Prostate gland (tissue), 2 donors: ENCODE results near the gene AQP1. TPM values are rescaled to one million over a fixed set of nuclear protein-coding genes. Genes with fewer than 3 reads are reported as not detected.

ENCODE experiments used
- DNase-seq: peaks from one replicate; pipeline ENCODE4 v3.0.0-alpha.2; 2019; ENCODE audit warnings: low spot score
- H3K27ac ChIP-seq, 2 donors: fragments of 200-600 bp; sonication (generic); 2 replicates each; pipeline ENCODE4 v1.5.1; 2017 to 2019
- H3K27me3 ChIP-seq: fragments of 200-600 bp; sonication (generic); replicated peaks from 2 replicates; pipeline ENCODE4 v1.5.1; 2019; ENCODE audit not compliant: insufficient read depth
- H3K36me3 ChIP-seq, 2 donors: fragments of 200-600 bp; sonication (generic); 1 replicate in 1 of 2; 2 replicates in 1 of 2; pipeline versions ENCODE4 v1.5.1 to v1.8.1; 2017 to 2019
- H3K4me1 ChIP-seq: fragments of 200-600 bp; sonication (generic); replicated peaks from 2 replicates; pipeline ENCODE4 v1.5.1; 2019
- H3K4me3 ChIP-seq, 2 donors: fragments of 200-600 bp; sonication (generic); 2 replicates each; pipeline ENCODE4 v1.5.1; 2017 to 2019
- H3K9me3 ChIP-seq: fragments of 200-600 bp; sonication (generic); 2 replicates; pipeline ENCODE4 v1.5.1; 2017
- POLR2A ChIP-seq: fragments of 450-650 bp; IDR thresholded peaks from one replicate; pipeline ENCODE4 v1.6.1; 2016; ENCODE audit warnings: antibody characterized with exemption, mild to moderate bottlenecking
- POLR2AphosphoS5 ChIP-seq: sonication (generic); formaldehyde crosslinking; IDR thresholded peaks from one replicate; pipeline ENCODE4 v1.6.1; 2017; ENCODE audit warnings: antibody characterized with exemption
- WGBS: methylation state at CpG from one replicate; pipeline ENCODE4 v1.1.5; 2018; 5-methylcytosine and 5-hydroxymethylcytosine counted together
- intact Hi-C: fragments of 100-400 bp; cut with DNase I; formaldehyde crosslinking; loops from one replicate; pipeline ENCODE4 v1.14.2; 2022
- total RNA-seq, 2 donors: library from RNA; depleted of rRNA; stranded (reverse); fragments of >200 nt; gene quantifications; one replicate each; pipeline ENCODE4 v1.1.0, GENCODE V29; 2016
- TF ChIP-seq, protein P1 (sequence below), 4 experiments: fragments of 200-600 bp in 2 of 4; fragments of 450-650 bp in 2 of 4; sonication (generic) in 2 of 4; IDR thresholded peaks; 1 replicate in 3 of 4; 2 replicates in 1 of 4; pipeline ENCODE4 v1.5.1; 2016 to 2019; ENCODE audit warnings: antibody characterized with exemption in 4 of 4, mild to moderate bottlenecking in 2 of 4, moderate library complexity in 2 of 4

Gene AQP1
- total RNA-seq, 2 donors from 2014 or later, result 89.4 to 117 TPM

DNA sequence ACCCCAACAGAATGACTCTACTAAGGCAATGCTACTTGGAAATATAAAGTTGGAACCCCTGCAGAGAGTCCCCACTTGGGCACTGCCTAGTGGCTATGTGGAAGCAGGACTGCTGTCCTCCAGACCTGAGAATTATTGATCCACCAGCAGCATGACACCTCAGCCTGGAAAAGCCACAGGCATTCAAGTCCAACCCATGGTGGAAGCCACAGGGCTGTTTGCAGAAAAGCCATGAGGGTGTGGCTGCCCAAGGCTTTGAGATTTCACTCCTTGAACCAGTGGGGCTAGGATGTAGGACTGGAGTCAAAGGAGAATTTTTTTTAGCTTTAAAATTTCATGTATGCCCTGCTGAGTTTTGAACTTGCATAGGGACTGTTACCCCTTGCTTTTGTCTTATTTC, 38.5 kb downstream of the AQP1 start:
- no peak for DNase-seq
- no peak overlapping the region for H3K4me3 ChIP-seq
- H3K36me3 ChIP-seq, result no peaks in the 10 kb centered on the region
- H3K27me3 ChIP-seq, result no peaks in the 10 kb centered on the region
- no peaks in the 10 kb centered on the region for H3K4me1 ChIP-seq
- no peaks in the 10 kb centered on the region for H3K9me3 ChIP-seq
- TF ChIP-seq POLR2A (no peak), POLR2AphosphoS5 (no peak)
- TF ChIP-seq, protein P1, sequence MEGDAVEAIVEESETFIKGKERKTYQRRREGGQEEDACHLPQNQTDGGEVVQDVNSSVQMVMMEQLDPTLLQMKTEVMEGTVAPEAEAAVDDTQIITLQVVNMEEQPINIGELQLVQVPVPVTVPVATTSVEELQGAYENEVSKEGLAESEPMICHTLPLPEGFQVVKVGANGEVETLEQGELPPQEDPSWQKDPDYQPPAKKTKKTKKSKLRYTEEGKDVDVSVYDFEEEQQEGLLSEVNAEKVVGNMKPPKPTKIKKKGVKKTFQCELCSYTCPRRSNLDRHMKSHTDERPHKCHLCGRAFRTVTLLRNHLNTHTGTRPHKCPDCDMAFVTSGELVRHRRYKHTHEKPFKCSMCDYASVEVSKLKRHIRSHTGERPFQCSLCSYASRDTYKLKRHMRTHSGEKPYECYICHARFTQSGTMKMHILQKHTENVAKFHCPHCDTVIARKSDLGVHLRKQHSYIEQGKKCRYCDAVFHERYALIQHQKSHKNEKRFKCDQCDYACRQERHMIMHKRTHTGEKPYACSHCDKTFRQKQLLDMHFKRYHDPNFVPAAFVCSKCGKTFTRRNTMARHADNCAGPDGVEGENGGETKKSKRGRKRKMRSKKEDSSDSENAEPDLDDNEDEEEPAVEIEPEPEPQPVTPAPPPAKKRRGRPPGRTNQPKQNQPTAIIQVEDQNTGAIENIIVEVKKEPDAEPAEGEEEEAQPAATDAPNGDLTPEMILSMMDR (IDR thresholded peaks at IDR 0.05), result no peak
- H3K27ac ChIP-seq, result no peak overlapping the region
- intact Hi-C loops, result no loop called here

DNA sequence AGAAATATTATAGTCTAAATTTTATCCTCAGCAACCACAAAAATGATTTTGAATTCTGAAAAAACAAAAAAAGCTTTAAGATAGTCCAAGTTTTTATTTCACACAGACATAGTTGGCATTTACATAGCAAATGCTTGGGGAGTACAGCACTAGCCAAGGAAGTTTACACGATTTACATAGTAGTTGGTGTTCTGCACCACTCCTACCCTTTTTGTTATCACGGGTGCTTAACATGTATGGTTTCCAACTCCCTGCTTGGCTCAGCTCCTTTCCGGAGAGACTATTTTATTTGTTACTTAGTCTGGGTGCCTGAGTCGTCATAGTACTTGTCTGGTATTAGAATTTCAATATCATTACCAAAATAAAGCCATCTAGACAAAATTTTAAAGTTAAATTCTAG, 43.3 kb downstream of the AQP1 start:
- no peaks in the 10 kb centered on the region for H3K4me1 ChIP-seq
- no peak overlapping the region for H3K4me3 ChIP-seq
- no peaks in the 10 kb centered on the region for H3K36me3 ChIP-seq
- no peaks in the 10 kb centered on the region for H3K9me3 ChIP-seq
- no peak for TF ChIP-seq POLR2AphosphoS5
- no peak for TF ChIP-seq POLR2A
- TF ChIP-seq, protein P1 (IDR thresholded peaks at IDR 0.05), result no peak
- 57% methylated on average over 4 of the region's 4 CpGs for WGBS
- intact Hi-C loops, result no loop called here
- H3K27me3 ChIP-seq, result no peaks in the 10 kb centered on the region
- no peak overlapping the region for H3K27ac ChIP-seq
- DNase-seq, result no peak

DNA sequence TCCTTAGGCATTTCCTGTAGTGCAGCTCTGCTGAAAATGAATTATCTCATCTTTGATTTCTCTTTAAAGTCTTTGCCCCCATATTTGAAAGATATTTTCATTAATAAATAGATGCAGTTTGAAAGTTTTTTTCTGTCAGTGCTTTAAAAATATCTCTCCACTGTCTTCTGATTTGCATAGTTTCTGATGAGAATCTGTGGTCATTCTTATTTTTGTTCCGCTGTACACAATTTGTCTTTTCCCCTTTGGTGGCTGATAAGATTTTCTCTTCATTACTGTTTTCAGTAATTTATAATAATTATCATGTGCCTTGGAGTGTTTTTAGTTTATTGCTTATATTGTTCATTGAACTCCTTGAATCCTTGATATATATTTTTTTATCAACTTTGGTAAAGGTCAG, 45.1 kb downstream of the AQP1 start:
- no peaks in the 10 kb centered on the region for H3K27me3 ChIP-seq
- no peak overlapping the region for H3K27ac ChIP-seq
- TF ChIP-seq, protein P1 (IDR thresholded peaks at IDR 0.05), result no peak
- TF ChIP-seq POLR2A (no peak), POLR2AphosphoS5 (no peak)
- H3K4me3 ChIP-seq, result no peak overlapping the region
- intact Hi-C loops, result no loop called here
- no peak for DNase-seq
- WGBS, result 94% methylated on average over 1 of the region's 1 CpG
- H3K36me3 ChIP-seq, result no peaks in the 10 kb centered on the region
- H3K4me1 ChIP-seq, result no peaks in the 10 kb centered on the region
- no peaks in the 10 kb centered on the region for H3K9me3 ChIP-seq

DNA sequence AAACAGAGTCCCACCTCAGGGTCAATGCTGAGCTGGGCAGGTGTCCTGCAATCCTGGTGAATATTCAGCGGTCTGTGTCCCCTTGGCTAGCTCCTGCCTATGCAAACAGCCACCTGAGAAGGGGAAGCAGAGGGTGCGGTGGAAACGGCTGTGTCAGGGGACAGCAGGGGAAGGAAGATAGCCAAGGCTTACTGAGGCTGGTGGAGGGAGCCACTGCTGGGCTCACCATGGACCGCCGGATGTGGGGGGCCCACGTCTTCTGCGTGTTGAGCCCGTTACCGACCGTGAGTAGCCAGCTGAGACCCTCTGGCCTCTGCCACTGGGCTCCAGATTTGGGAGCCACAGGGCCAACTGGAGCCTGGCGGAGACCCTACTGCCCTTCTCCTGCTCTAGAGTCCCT, 52.2 kb downstream of the AQP1 start, which contains the start of gene GHRHR:
Gene GHRHR (plus strand): TSS at position 112 of the 400 bp plus-strand sequence. CDS start 116 bp downstream, at position 228.
- WGBS, result 84% methylated on average over 11 of the region's 11 CpGs
- DNase-seq, result no peak
- no peaks in the 10 kb centered on the region for H3K36me3 ChIP-seq
- intact Hi-C loops, result no loop called here
- H3K27me3 ChIP-seq, result no peaks in the 10 kb centered on the region
- H3K9me3 ChIP-seq, result no peaks in the 10 kb centered on the region
- H3K4me1 ChIP-seq, result no peaks in the 10 kb centered on the region
- H3K27ac ChIP-seq, result no peak within 1 kb of the TSS
- H3K4me3 ChIP-seq, result no peak within 1 kb of the TSS
- TF ChIP-seq, protein P1 (IDR thresholded peaks at IDR 0.05), result no peak
- no peak for TF ChIP-seq POLR2AphosphoS5
- no peak for TF ChIP-seq POLR2A

DNA sequence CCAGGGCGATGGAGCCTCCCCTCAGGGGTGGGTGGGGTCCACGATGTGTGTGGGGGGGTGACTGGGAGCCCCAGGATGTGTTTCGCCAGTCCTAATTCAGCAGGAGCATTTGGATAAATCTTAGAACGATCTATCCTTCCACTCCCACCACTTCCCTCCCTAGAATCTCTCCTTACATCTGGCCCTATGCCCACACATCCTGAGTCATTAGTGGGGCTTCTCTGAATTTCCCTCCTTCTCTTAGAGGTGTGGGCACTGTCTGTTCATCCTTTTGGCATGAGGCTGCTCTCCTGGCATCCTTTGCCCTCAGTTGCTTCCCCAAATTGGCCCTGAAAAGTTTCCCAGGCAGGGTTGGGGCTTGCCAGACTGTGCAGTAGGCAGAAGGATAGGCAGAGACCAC, 53.7 kb downstream of the AQP1 start:
- intact Hi-C loops, result no loop called here
- H3K9me3 ChIP-seq, result no peaks in the 10 kb centered on the region
- TF ChIP-seq, protein P1 (IDR thresholded peaks at IDR 0.05), result no peak
- no peak for TF ChIP-seq POLR2A
- TF ChIP-seq POLR2AphosphoS5, result no peak
- H3K27me3 ChIP-seq, result no peaks in the 10 kb centered on the region
- no peak overlapping the region for H3K4me3 ChIP-seq
- DNase-seq, result no peak
- H3K27ac ChIP-seq, result no peak overlapping the region
- whole genome bisulfite sequencing, result 41% methylated on average over 4 of the region's 4 CpGs
- H3K36me3 ChIP-seq, result no peaks in the 10 kb centered on the region
- H3K4me1 ChIP-seq, result peaks cover 8% of the 10 kb centered on the region
